ENCODE data around the gene CTNNA3.

Gene CTNNA3

DNA sequence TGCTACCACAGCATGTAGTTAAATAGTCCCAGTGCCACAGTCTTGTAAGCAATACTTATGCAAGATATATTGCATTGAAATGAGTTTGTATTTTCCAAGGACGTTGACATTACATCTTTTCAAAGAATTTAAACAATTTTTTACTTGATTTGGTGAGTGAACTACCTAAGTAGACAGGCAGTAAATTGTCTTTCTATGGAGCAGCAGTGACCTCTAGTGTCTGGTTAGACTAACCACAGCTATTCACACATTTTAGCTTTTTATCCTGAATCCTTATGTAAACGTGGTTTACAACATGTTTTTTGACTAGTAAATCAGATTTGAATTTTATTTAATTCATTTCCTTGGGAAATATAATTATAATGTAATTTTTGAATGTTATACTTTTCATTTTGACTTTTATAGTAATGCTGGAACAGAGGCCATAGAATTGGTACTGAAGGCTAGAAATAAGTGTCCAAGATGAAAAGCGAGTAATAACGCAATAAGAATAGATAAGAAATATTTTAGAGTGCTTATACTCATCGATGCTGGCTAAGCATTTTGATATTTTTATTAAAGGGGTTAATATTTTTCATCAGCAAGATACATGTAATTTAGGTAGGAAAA is 764.6 kb downstream of the CTNNA3 start:
- DNase-seq (ENCODE audit: low spot score) = no peak

DNA sequence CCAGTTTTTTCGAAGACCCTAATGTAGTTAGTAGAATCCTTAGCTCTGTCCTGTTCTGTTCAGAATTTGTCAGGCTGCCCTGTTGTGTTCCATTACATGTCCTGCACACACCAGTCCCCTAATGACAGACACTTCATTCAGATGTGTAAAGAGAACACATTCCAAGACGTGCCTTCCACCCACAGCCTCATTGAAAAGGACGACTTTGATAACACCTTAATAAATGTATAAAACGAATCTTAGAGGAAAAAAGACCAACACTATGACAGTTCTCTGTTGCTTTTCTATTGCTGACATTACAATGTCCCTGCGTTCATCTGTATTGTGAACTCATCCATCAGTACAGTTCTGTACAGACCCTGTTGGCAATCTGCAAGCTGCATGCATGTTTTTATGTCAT is 766.6 kb downstream of the CTNNA3 start:
- DNase-seq (ENCODE audit: low spot score) = no peak

DNA sequence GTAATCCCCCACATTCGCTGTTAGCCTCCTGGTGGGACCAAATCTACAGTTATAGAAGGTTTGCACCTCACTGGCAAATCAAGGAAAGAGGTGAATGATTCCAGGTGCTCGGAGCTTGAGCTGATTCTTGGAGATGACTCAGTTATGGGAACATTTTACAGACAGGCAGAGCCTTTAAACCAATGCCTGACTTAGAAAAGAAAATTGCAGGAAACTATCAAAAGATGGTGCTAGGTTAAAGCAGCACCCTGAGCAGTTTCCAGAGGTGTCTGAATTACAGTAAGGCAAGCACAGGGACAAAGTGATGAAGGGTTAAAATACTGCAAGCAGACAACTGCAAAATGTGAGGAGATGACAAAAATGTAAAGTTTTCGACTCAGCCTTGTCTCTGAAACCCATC is 767.2 kb downstream of the CTNNA3 start:
- no peak for DNase-seq (ENCODE audit: low spot score)

DNA sequence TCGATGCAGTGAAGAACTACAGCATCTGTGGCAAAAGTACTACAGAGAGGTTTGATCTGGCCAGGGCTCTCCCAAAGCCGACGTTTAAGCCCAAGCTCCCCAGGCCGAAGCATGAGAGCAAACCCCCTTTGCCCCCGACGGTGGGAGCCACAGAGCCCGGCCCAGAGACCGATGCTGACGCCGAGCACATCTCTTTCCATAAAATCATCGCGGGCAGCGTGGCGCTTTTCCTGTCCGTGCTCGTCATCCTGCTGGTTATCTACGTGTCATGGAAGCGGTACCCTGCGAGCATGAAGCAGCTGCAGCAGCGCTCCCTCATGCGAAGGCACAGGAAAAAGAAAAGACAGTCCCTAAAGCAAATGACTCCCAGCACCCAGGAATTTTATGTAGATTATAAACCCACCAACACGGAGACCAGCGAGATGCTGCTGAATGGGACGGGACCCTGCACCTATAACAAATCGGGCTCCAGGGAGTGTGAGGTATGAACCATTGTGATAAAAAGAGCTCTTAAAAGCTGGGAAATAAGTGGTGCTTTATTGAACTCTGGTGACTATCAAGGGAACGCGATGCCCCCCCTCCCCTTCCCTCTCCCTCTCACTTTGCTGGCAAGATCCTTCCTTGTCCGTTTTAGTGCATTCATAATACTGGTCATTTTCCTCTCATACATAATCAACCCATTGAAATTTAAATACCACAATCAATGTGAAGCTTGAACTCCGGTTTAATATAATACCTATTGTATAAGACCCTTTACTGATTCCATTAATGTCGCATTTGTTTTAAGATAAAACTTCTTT is 767.8 kb downstream of the CTNNA3 start:
- DNase-seq (ENCODE audit: low spot score) = peak; percentile 52

DNA sequence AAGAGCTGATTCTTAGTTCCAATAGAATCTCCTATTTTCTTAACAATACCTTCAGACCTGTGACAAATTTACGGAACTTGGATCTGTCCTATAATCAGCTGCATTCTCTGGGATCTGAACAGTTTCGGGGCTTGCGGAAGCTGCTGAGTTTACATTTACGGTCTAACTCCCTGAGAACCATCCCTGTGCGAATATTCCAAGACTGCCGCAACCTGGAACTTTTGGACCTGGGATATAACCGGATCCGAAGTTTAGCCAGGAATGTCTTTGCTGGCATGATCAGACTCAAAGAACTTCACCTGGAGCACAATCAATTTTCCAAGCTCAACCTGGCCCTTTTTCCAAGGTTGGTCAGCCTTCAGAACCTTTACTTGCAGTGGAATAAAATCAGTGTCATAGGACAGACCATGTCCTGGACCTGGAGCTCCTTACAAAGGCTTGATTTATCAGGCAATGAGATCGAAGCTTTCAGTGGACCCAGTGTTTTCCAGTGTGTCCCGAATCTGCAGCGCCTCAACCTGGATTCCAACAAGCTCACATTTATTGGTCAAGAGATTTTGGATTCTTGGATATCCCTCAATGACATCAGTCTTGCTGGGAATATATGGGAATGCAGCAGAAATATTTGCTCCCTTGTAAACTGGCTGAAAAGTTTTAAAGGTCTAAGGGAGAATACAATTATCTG is 768.6 kb downstream of the CTNNA3 start:
- no peak for DNase-seq (ENCODE audit: low spot score)

DNA sequence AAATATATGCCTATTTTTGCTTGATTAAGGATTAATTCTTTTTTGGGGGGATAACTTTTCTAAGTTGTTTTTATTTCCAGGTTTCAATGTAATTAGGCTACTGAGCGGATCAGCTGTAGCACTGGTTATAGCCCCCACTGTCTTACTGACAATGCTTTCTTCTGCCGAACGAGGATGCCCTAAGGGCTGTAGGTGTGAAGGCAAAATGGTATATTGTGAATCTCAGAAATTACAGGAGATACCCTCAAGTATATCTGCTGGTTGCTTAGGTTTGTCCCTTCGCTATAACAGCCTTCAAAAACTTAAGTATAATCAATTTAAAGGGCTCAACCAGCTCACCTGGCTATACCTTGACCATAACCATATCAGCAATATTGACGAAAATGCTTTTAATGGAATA is 769.2 kb downstream of the CTNNA3 start:
- DNase-seq (ENCODE audit: low spot score) = no peak

DNA sequence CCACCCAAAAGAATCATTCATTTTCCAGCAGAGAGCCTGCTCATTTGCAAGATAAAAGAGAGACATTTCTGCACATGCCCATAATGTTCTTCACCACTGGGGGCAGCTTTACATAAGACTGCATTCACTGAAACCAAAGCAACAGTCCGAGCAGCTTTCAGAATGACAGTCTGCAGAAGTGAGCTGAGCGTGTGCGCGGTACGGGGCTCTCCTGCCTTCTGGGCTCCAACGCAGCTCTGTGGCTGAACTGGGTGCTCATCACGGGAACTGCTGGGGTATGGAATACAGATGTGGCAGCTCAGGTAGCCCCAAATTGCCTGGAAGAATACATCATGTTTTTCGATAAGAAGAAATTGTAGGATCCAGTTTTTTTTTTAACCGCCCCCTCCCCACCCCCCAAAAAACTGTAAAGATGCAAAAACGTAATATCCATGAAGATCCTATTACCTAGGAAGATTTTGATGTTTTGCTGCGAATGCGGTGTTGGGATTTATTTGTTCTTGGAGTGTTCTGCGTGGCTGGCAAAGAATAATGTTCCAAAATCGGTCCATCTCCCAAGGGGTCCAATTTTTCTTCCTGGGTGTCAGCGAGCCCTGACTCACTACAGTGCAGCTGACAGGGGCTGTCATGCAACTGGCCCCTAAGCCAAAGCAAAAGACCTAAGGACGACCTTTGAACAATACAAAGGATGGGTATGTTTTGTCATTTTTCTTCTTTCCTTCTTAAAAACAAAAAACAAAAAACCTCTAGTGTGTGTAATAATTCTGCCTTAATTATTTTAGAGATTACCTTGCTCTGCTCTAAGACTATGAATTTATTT is 769.9 kb downstream of the CTNNA3 start, which contains the start of gene LRRTM3:
TSS of gene LRRTM3 (plus strand) at position 141 of the 820 bp plus-strand sequence.
- peak; percentile 63 for DNase-seq (ENCODE audit: low spot score)

DNA sequence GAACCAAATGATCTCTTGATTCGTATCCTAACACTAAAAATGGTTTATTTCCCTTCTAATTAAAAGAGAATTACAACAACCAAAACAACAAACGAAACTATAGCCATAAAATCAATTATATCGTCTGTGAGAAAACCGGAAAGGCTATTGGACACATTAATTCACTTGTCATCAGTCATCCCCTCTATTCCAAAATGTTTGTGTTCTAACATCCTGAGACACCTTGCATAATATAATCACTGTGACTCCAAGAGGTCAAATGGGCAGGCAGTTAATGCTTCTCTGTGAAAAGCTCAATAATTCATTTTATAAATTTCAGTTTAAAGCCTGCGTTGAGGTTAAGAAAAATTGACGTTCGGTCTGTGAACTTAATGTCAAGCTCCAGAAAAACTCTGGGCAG is 770.6 kb downstream of the CTNNA3 start:
- DNase-seq (ENCODE audit: low spot score) = no peak

DNA sequence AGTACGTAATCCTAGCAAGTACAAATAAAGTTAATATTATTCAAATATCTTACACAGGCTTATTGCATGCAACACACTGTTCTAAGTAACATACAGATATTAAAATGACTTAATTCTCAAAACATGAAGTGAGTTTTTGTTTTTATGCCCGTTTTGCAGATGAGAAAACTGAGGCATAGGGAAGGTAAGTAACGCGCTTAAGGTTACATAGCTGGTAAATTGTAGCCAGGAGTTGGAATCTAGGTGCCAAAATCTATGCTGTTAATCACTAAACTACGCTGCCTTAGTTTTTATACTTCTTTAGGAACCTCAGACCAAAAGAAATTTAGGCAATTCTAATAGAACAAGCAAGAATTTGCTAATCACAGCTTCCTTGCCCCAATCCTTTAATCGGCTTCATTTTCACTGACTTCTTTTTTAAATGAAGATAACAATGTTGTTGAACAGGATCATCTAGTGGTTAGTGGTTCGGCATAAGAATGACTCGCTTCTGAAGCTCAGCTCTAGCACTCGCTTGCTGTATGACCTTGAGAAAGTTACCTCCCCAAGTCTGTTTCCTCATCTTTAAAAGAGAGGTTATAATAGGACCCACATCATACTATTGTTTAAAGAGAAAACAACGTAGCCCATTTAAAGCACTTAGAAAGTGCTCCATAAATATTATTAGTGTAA is 771.2 kb downstream of the CTNNA3 start:
- DNase-seq (ENCODE audit: low spot score) = no peak

DNA sequence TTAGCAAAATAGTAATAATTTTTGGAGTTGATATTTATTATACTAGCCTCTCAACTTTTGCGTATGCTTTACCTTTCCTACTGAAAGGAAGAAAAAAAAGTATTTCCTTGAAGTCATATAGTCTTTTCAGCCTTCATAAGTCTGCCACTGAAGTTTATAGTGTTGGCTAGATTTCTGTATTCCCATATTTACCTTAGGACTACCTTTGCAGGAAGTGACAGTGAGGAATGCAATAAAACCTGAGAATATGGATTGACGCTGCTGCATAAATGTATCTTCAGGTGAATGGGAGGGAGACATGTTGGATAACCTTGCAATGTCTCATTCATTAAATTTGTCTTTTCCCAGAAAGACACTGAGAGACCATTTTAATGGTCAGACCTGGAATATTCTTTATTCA is 776.7 kb downstream of the CTNNA3 start:
- DNase-seq (ENCODE audit: low spot score) = no peak

DNA sequence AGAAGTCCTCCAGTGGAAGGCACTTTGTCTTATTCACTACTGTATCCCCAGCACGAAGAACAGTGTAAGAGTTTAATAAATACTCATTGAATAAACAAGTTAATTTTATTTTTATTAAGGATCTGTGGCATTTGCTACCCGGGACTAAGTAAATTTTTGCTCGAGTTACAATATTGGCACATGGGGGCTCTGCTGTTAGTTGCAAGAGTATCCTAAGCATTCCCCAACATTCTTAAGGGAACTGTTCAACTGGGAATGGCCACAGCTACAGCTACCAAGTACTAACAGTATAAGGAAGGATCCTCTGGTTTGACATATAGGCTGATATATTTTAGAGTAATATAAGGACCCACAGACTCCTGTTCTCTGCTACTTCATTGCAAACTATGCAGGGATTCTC is 778.9 kb downstream of the CTNNA3 start:
- no peak for DNase-seq (ENCODE audit: low spot score)

DNA sequence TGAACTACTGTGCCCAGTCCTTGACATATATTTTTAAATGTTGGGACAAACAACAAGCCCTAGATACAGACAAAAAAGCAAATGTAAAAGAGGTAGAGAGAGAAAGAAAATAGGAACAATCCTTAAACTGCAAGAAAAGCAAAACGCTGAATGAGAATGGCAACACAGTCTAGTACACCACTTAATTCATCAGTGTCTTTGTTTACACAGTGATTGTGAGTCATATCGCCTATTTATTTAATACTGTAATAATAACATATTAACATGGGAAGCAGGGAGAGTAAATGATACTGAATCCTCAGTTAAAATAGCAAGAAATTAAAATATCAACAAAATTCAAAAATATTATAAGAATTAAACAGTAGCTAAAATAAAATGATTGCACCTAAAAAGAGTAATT is 780.0 kb downstream of the CTNNA3 start:
- DNase-seq (ENCODE audit: low spot score) = no peak

DNA sequence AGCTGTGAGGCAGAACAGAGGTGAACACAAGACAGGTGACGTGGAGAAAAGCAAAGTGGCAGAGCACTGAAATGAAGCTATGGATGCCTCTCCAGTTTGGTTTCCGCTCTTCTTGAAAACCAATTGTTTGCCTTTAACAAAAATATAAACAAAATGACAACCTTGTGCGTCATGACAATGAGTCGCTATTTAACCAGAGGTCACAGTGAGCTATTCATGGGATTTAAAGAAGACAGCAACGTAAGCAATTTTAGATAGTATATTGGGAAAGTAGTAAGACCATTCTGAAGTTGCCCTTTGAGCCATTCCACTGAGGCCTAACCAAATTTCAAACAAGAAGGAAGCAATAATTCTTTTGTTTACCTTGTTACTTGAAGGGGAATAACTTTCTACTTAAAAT is 785.3 kb downstream of the CTNNA3 start:
- no peak for DNase-seq (ENCODE audit: low spot score)

DNA sequence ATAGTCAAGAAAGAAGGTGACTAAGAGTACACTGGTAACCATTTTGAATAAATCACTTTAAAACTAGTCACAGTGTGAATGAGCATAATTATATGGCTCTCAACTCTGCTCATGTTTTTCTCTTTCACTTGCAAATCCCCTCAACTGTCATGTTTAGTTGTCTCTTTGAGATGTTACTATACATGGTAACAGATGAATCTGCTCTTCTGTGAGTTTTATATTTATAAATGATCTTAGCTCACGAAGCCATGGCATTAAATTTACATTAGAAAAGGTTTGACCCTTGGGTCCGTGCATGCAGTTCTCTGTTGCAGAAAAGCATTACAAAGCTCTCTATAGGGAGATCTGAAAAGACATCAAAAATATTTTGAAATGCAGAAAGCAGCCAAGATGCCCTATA is 803.1 kb downstream of the CTNNA3 start:
- DNase-seq (ENCODE audit: low spot score) = no peak

DNA sequence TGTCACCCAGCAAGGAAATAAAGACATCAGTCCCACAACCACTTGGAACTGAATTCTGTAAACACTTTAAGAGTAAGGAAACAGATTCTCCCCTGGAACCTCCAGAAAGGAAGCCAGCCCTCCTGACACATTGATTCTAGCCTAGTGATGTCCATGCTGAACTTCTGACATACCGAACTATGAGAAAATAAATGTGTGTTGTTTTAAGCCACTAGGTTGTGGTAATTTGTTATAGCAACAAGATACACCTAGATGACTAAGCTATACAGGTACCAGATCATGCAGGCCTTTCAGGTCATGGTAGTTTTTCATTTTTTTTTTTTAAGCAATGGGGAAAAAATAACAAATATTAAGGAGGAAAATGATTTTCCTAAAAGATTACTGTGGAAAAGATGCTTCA is 807.8 kb downstream of the CTNNA3 start:
- DNase-seq (ENCODE audit: low spot score) = no peak

DNA sequence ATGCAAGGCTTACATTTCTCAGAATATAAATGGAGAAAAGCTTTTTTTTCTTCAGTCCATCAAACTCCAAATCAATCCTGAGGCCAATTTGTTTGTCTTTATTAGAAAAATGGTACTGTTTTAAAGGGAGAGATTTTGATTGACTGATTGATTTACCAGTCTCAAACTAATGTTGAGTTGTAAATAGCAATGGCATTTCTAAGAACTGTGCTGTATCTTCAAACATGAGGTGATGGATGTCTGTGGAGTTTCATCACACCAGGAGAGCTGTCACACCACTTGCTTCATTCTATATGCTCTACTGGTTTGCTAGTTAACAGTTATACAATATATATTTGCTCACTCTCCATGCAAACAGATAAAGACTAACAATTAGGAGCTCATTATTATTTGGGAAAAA is 809.1 kb downstream of the CTNNA3 start:
- DNase-seq (ENCODE audit: low spot score) = no peak

DNA sequence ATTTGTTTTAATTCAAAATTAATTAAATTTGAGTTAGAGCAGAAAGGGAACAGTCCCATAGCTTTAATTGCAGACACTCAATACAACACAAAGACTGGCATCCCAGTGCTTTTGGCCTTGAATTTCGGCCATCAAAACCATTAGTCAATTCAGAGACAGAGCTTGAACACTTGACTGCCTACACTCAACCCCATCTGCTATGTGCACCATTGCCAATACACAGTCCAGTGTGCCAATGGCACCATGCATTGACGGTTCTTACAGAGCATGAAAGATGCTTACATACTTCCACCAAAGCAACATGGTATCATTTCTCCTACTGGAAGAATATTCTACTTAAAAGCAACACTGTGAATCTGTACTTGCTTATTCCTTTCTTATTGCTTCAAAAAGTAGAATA is 813.7 kb downstream of the CTNNA3 start:
- no peak for DNase-seq (ENCODE audit: low spot score)

DNA sequence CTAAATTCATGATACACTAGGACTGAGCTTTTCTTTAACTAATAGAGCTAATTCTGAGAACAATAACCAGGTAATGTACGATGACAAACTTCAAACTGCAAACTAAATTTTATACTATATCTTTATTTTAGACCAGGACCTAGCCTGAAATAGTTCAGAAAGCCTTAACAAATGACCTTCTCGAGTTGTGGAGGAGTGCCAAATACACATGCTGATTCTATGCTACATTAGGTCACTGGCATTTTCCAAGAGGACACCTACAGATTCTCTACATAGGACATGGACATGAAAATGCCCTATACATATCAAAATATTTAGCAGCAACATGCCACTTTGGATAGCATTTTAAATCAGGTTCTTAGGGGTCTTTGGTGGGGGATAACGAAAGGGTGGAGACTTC is 814.2 kb downstream of the CTNNA3 start:
- DNase-seq (ENCODE audit: low spot score) = no peak

DNA sequence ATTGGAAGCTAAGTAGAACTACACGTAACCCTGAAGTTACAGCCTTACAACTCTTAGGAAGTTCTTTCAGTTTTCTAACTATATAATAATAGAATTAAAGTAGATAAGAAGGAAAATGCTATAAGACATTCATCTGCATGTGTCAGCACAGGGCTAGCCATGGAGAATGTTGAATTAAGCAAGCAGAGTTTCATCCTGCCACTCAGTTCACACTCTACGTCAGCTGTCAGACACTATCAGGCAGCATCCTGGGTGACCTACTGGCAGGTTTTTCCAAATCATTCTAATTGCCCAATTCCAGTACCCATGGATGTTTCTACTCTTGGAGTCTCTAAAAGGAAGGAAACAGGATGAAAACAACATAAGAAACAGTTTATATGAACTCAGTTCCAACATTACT is 815.2 kb downstream of the CTNNA3 start:
- DNase-seq (ENCODE audit: low spot score) = no peak

DNA sequence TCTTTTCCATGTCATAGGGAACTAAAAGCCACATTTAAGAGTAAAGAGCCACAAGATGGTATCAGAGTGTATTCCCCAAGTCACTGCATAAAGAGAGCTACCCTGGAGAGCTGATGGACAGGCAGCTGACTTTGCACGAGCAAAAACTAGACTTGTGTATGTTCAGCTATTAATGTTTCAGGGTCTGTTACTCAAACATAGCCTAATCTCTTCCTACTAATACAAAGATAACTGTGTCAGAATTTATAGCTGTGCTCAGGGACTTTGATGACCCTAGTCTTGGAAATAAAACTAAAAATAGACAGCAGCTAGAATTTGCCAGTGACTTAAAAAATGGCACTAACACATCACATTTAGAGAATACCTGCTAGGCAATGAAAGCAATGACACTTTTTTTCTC is 815.7 kb downstream of the CTNNA3 start:
- no peak for DNase-seq (ENCODE audit: low spot score)

DNA sequence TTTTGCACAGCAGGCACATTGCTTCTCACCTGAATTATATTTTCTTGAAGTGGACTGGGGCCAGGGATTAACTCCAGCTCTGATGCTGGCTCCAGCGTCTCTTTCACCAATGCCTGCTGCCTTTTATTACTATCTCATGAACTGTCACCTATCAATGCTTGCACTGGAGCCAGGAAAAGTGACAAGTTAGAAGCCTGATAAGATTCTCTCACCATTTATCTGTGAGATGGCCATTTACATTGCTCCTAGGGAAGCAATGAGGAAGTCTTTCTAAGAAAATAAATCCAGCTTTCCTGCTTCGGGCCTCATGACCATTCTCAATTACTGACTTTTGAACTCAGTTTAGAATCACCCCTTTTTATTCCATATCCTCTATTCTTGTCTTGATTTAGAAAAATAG is 818.6 kb downstream of the CTNNA3 start:
- DNase-seq (ENCODE audit: low spot score) = no peak

DNA sequence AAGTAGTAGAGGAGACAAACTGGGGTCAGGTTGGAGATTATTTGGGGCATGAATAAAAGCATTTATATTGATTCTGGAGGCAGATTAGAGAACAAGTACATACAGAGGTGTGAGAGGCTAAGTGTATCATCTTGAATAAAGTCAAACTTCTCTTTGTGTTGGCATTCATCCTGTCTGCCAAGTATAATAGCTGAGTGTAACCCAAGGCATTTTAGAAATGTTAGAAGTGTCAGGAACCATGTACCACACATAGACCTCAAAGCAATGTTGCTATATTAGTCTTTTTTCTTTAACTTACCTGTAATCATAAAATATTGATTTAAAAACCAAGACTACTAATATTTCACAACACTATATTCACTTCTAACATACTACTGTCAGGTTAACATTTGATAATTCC is 826.4 kb downstream of the CTNNA3 start:
- no peak for DNase-seq (ENCODE audit: low spot score)

Data from ecto neural progenitor cell (in vitro differentiated cells).